Dermis blood vessel endothelial cell (primary cell): ENCODE data around the gene CASQ2. TPM values are rescaled to one million over a fixed set of nuclear protein-coding genes. Genes with fewer than 3 reads are reported as not detected.

Source experiments
- DNase-seq: peaks from one replicate; pipeline ENCODE4 v3.0.0; 2010
- total RNA-seq: library from RNA; depleted of rRNA; stranded (reverse); fragments of >200 nt; gene quantifications from 2 replicates; pipeline ENCODE4 v1.2.3, GENCODE V29; 2014

CASQ2 gene
- total RNA-seq, 1 donor from 2014 or later: not detected

DNA sequence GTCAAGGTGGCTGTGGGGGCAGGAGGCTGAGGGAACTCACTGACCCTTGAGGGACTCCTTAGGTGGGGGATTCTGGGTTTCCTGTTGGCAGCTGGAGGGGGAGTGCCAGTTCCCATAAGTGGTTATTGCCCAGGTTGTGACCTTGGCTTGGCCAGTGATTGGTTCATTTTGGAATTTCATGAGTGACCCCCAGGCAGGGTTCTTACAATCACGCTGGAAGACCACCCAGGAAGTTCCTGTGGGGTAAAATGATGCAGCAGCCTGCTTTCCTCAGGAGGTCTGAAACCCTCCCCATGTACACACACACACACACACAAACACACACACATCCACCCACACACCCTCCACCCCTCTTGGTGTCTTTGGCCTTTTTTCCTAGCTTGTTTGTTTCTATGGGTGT lies 109.9 kb downstream of the CASQ2 start:
- DNase-seq: no peak

DNA sequence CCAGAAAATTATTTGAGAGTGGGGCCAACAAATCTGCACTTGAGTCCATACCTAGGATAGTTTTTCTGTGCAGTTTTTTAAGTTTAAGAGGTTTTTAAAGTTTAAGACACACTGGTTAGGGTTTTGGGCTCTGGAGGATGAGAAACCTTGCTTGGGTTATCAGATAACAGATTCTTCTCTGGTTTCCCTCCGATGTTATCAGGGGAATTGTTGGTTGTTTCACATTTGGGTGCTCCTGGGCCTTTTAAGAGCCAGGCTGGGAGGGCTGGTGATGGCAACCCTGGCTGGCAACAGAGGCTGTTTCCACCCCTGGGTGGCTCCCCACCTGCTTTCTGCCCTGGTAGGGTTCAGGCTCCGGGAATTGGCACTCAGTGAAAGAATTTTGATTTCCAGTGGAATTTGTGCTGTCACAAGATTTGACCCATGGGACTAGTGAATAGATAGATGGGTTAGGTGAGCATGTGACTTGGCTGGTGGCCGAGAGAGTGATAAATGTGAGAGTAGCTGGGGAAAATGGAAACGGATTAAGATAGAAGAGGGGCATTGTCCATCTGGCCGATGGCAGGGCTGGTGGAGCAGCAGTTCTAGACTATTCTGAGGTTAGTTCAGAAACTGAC lies 111.9 kb downstream of the CASQ2 start:
- DNase-seq: no peak

DNA sequence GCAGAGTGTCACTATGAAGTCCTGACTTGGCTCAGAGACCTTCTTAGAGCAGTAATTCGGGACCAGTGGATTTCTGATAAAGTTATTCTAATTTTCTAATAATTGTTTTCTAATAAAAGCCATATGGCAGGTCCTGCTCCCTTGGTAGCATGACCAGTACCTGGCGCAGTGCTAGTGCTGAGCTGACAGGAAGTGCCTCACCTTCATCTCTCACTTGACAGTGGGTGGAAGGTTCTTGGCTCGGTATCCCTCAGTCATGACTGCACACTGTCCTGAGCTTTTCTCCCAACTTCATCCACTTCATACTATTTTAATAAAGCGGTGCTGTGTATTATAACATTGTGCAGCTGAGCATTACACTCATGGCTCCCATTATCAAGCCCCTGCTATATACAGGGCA lies 112.6 kb downstream of the CASQ2 start:
- peak; percentile 12 for DNase-seq

DNA sequence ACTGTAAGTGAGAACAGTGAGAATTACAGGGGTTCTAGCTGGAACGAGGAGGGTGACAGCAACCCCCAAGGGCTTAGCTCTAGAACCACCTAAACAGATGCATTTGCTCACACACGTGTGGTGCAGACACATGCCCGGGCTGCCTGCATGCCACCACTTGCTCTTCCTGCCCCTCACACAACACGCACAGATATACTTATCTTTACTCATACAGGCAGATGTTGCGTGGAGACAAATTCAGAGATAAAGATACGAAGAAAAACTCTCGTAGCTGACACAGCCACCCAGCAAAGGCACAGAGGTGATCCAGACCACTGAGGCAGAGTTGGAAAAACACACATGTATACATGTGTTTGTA lies 113.2 kb downstream of the CASQ2 start:
- no peak for DNase-seq

DNA sequence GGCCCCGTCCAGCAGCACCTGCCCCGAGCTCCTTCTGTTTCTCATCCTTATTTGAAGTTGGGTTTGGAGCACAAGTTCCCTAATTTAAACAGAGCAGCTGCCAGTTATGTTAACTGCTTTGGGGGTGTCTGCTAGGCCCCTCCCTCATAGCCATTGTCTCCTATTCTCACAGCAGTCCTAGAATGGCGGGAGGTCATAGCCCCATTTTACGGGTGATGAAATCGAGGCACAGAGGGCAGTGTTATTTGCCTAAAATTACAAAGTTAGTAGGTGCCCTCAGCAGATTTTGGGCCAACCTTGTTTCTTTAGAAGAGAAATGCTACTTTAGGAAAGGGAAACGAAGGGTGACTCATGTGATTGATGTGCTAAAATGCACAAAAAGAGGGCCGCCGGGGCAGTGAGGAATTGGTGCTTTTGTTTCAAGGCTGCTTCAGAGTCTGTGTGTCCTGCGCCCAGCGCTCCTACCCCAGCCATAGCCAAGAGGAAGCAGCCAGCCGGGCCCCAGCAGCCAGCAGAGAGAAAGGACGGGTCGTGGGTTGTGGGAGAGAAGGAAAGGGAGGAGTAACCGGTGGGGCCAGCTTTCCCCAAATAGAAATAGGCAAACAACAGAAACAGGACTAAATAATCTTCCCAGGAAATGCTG lies 113.7 kb downstream of the CASQ2 start:
- peak; percentile 69 for DNase-seq

DNA sequence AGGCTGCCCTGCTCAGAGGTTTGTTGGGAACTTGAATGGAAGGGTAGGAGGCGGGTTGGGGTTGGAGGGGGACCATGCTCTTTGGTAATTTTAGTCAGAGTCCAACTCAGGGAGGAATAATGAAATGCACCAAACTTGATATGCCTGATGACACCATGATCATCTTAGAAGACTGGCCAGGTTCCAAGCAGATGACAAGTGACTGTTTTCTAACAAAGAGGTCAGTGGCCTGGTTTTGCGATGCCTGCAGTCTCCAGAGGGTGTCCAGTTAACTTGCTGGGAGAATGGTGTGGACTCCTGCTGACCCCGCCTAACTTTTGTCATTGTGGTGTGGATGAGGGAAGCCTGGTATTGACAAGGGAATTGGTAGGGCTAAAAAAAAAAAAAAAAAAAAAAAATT lies 114.4 kb downstream of the CASQ2 start:
- peak; percentile 15 for DNase-seq

DNA sequence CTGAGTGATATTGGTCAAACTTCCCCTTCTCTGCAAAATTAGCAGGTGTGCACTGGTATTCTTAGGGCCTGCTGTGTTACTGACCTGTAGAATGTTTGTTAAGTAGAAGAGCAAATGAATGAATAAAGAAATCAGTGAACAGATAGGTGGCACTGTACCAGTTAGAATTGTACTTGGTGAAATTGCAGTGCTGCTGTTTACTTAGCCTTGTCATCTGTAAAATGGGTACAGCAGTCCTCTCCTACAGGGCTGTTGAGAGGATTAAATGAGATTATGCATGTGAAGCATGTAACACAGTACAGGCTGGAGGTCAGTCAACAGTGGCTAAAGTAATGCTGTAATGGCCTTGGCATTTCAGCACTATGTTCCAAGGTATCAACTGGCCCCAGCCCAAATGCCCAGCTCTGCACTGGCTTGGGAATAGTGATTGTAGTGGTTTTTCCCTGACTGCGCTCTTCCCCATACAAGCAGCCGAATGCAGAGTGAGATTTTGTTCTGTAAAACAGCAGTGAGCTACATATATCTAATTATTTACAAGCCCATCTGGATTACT lies 116.2 kb downstream of the CASQ2 start:
- no peak for DNase-seq

DNA sequence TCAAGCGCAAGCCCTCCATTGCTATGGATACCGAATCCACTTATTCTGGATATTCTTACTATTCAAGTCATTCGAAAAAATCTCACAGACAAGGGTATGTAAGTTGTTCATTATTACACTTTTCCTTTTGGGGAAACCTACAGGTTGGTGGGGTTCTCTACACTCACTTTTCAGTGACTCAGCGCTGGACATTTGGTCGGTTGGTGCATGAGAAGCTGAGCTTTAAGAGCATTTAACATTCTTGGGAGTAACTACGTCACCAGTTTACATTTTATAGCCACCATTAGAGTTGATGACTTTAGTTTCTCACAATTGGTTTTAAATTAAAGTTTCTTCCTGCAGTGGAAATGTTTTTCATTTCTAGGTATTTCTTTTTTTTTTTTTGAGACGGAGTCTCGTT lies 117.1 kb downstream of the CASQ2 start:
- DNase-seq: no peak

DNA sequence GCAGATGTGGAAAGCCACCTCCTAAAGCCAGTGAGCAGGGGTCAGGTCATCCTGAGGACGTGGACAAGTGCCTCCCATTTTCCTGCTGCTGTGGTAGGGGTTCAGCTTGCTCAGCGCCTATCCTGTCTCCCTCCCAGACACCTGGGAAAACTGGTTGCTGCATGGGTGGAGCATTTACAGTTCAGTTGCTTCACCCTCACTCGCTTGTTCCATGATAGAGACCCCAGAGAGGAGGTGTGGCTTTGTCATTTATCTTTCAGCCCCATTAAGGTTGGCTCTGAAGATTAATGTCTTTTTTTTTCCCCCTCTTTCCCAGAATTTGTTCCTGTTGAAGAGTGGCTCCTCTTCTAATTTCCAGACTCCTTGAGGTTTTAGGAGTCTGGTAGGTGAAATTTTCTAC lies 117.6 kb downstream of the CASQ2 start:
- DNase-seq: no peak

Other genes with a start within 250 kb of the CASQ2 start
- gene VANGL1, start 126.7 kb downstream of the CASQ2 start, total RNA-seq: 16.3 and 24.3 TPM in 2 replicates
- not detected in 2 replicates for gene NHLH2, start 72.4 kb upstream of the CASQ2 start, total RNA-seq
- gene SLC22A15, start 207.8 kb upstream of the CASQ2 start, total RNA-seq: 0.17 TPM in 1 of 2 replicates, not detected in the other